RCC 7860 (cell line): ENCODE measurements around the gene IGFBP2.
"Not testable (repeated sequence)": the region's sequence is repeated elsewhere in the genome, so short reads cannot be mapped to it uniquely, and the experiment has no call there.

ENCODE experiments used
- DNase-seq: peaks from one replicate; pipeline ENCODE4 v3.0.0-alpha.2; 2015; ENCODE audit warnings: low spot score
- FAIRE-seq: peaks from 2 replicates; lab custom pipeline; 2012; peaks lifted over from hg19 to GRCh38; lab: Jason Lieb, UNC

The IGFBP2 gene, protein sequence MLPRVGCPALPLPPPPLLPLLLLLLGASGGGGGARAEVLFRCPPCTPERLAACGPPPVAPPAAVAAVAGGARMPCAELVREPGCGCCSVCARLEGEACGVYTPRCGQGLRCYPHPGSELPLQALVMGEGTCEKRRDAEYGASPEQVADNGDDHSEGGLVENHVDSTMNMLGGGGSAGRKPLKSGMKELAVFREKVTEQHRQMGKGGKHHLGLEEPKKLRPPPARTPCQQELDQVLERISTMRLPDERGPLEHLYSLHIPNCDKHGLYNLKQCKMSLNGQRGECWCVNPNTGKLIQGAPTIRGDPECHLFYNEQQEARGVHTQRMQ

GRCh38 chr2:216632952-216633615 is at the start of gene IGFBP2:
TSS of gene IGFBP2 (plus strand) at chr2:216633420. CDS start at chr2:216633524, 104 bp downstream.
- DNase-seq, result no peak
- FAIRE-seq, result no peak

GRCh38 chr2:216583606-216584005 is 49.6 kb upstream of the IGFBP2 start:
- no peak for FAIRE-seq

DNA sequence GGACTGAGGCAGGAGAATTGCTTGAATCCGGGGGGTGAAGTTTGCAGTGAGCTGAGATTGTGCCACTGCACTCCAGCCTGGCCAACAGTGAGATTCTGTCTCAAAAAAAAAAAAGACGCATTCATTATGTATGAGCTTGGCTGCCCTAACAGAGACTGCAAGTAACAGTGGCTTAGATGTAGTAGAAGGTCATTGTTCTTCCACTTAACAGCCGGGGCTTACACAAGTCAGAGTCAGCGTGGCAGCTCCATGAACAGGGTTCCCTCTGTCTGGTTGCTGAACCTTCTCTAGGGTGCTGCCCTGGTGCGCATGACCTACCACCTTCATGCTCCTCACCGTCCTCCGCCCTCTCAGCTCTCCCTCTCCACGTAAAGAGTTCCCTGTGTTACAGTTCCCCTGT is 49.1 kb upstream of the IGFBP2 start:
- FAIRE-seq (no peak), DNase-seq (no peak)

More at GRCh38 chr2:216583606-216584005, 49.6 kb upstream of the IGFBP2 start:
- DNase-seq, result no peak

- DNase-seq (no peak), FAIRE-seq (no peak)
Observed at GRCh38 chr2:216585441-216585840, 47.8 kb upstream of the IGFBP2 start.

- no peak for FAIRE-seq
Observed at GRCh38 chr2:216588861-216589710, 44.1 kb upstream of the IGFBP2 start.

DNA sequence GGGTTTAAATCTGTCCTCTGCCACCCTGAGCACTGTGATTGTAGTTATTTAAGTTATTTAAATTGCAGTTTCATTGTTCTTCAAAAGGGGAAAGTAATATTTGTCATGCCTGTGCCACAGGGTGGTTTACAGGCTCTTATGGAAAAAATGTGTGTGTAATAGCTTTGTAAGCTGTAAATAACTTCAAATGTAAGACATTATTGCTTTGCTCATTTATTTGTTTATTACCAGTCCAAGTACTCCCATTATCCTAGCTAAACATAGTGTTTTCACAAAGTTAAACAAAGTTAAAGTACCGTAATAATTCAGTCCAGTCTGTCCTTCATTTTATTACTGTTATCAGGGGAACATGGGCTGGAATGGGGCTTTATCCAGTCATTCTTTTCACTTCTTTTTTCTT is 43.4 kb upstream of the IGFBP2 start:
- no peak for FAIRE-seq
- no peak for DNase-seq

More at GRCh38 chr2:216588861-216589710, 44.1 kb upstream of the IGFBP2 start:
- no peak for DNase-seq

GRCh38 chr2:216590780-216591179 is 42.4 kb upstream of the IGFBP2 start:
- FAIRE-seq (no peak), DNase-seq (no peak)

GRCh38 chr2:216591480-216591879 is 41.7 kb upstream of the IGFBP2 start:
- no peak for DNase-seq
- FAIRE-seq, result no peak

DNA sequence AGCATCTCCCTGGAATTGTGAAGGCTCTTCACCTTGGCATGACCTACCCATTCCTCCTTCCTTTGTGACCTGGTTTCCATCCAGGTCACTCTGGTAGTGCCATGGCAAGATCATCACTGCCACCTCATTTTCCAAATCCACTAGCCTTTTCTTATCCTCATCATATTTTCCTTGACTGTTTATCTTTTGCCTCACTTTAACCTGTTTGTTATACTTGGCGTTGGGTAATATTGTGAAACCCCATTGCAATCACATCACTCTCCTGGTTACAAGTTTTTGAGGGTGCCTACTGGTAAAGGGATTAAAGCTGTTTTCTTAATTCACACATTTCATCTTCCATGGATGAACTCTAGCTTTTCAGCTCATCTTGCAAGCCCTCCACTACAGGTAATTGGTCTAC is 39.1 kb upstream of the IGFBP2 start:
- no peak for FAIRE-seq
- DNase-seq, result no peak

DNA sequence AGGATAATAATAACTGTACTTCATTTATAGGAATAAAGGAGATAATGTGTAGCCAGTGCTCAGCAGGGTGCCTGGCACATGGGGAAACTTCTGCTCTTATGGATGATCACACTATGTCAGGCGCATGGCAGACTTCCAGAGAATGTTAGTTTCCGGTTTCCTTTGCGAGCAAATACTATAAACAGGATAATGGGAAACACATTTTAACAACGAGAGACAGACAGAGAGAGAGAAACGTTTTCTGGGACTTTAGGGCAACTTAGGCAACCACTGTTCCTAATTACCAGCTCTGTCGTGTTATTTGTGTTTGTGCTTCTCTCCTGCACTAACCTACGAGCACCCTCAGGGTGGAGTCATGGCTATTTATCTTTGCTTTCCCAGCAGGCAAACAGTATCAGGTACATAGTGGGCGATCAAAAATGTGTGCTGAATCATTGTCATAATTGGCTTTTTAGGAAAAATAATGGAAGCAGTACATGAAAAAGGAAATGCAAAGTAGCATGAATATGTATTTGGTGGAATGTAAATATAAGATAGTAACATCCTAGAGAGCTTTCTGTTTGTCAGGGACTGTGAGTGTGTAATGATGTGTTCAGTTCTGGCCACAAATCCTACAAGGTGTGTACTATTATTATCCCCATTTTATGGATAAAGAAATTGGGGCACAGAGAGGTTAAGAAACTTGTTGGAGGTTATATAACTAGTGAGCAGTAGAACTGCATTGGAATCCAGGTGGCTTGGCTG is 36.8 kb upstream of the IGFBP2 start:
- DNase-seq, result no peak
- FAIRE-seq, result no peak

DNA sequence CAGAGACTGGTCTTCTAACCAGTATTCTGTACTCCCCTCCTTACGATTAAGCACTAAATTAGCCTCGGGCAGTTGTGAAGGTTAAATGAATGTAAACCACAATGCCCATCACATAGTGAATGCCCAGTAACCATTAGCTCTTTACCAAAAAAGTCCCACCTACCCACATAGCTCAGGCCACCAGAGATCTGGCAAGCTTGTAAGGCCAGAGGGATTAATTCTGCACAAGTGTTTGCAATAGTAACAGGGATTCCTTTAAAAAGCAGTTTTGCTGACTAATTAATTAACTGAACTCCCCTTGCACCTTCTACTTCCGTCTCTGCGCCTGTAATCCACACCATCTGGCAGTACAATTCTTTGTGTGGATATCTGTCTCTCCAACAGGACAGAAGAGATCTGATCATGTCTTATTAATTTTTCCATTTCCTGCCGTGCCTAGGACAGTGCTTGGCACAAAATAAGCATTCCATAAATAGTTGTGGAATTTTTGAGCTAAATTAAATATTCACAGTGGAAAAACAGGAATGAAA is 36.2 kb upstream of the IGFBP2 start:
- no peak for DNase-seq

DNA sequence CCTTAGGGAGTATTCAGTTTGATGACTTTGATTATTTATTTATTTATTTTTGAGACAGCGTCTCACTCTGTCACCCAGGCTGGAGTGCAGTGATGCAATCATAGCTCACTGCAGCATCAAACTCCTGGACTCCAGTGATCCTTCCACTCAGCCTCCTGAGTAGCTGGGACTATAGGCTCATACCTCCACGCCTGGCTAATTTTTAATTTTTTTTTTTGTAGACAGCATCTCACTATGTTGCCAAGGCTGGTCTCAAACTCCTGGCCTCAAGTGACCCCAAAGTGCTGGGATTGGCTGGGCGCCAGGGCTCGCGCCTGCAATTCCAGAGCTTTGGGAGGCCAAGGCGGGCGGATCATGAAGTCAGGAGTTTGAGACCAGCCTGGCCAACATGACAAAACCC is 35.4 kb upstream of the IGFBP2 start:
- not testable (repeated sequence) for FAIRE-seq, DNase-seq

More for the DNA sequence above, 36.2 kb upstream of the IGFBP2 start:
- no peak for FAIRE-seq

DNA sequence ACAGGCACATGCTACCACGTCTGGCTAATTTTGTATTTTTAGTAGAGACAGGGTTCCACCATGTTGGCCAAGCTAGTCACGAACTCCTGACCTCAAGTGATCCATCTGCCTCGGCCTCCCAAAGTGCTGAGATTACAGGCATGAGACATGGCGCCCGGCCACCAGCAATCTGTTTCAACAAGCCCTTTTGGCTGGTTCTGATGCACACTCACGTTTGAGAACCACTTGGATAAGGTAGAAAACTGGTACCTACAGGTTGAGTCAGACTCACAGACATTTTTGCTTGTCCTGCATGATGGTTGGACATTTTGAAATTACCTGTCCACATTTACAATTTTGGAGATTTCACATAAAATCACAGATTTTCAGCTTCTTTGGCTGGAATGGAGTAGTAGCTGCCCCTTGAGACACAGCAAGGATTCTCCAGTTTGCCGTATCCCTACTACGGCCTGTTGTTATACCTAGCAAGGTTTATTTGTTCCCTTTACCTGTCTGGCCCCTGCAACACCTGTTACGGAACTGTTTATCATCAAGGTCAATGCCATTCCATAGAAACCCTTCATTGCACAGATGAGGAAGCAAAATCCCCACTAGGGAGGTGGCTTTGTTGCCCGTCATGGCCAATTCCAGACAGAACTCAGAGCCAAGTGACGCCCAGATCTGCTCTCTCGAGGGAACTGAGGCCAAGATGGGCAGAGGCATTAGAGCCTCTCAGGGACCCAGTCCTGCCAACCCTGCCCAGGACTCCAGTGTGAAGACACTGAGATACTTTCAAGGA is 31.4 kb upstream of the IGFBP2 start:
- DNase-seq, result no peak
- FAIRE-seq, result no peak

DNA sequence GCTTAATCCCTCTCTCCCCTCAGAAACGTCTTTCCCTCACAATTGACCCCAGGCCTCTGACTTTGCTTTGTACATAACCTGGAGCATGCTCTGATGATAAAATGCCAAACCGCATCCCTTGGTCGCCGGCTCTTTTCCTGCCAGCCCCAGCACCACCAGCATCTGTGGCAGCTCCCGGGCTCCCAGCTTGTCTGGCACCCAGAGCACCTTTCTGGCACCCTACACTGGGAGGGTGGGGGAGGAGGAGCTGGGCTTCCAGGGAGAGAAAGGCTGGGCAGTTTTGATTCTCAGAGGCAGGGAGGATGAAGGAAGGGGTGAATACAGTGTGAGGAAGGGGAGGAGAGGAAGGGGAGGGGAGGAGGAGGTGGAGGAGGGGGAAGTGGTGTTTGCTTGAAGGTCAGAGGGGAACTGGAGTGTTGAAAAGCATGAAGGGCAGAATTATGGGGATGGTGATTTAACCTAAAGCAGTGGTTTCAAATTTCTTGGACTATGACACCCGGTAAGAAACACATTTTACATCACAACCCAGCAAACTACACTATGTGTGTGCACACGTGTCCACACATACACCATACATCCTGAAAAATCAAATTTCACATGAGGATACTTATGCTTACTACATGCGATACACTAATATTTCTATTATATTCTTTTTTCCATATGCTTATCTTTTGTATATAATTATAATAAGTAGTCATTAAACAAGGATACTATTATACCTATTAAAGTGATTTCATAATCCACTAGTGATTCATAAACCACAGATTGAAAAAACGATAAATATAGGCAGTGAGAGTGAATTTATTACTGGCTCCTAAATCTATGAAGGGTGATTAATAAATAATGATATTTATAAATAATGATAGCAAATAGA is 30.0 kb upstream of the IGFBP2 start:
- DNase-seq (no peak), FAIRE-seq (no peak)

DNA sequence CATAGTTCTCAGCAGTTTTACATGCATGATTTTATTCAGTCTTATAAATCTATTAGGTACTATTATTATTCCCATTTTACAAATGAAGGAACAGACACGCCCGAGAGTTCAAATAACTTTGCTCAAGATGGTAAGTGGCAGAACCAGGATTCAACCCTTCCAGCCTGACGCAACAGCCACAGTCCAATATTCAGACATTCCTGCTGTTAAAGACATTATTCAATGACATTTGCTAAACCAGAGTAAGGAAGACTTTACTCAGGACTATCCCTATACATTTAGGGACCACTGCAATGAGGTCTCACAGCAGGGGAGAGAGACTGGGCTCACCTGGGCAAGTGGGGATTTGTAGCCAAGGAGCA is 29.4 kb upstream of the IGFBP2 start:
- FAIRE-seq (no peak), DNase-seq (no peak)

- no peak for DNase-seq
- FAIRE-seq, result no peak
Observed at GRCh38 chr2:216604458-216604857, 28.8 kb upstream of the IGFBP2 start.

GRCh38 chr2:216606551-216607276 is 26.5 kb upstream of the IGFBP2 start:
- DNase-seq (no peak), FAIRE-seq (no peak)

GRCh38 chr2:216607277-216607560 is 26.0 kb upstream of the IGFBP2 start:
- FAIRE-seq (no peak), DNase-seq (no peak)
